Measurements from ENCODE around the gene WFIKKN1. TPM values are rescaled to one million over a fixed set of nuclear protein-coding genes. Genes with fewer than 3 reads are reported as not detected.

Gene WFIKKN1
- total RNA-seq, 1 donor from 2014 or later, result 0.56 TPM

DNA sequence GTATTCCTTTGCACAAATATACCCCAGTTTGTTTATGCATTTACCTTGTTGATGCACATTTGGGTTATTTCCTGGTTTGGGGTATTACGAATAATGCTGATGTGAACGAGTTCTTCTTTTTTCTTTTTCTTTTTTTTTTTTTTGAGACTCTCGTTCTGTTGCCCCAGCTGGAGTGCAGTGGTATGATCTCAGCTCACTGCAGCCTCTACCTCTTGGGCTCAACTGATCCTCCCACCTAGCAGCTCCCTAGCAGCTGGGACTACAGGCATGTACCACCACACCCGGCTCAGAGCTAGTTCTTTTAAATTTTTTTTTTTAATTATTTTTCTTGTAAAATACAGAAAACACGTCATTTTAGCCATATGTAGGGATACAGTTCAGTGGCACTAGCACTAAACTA, 26.9 kb upstream of the WFIKKN1 start:
- peaks cover 6% of the 10 kb centered on the region for H3K36me3 Mint-ChIP-seq (ENCODE audit: unreplicated experiment)
- TF ChIP-seq, protein P1, sequence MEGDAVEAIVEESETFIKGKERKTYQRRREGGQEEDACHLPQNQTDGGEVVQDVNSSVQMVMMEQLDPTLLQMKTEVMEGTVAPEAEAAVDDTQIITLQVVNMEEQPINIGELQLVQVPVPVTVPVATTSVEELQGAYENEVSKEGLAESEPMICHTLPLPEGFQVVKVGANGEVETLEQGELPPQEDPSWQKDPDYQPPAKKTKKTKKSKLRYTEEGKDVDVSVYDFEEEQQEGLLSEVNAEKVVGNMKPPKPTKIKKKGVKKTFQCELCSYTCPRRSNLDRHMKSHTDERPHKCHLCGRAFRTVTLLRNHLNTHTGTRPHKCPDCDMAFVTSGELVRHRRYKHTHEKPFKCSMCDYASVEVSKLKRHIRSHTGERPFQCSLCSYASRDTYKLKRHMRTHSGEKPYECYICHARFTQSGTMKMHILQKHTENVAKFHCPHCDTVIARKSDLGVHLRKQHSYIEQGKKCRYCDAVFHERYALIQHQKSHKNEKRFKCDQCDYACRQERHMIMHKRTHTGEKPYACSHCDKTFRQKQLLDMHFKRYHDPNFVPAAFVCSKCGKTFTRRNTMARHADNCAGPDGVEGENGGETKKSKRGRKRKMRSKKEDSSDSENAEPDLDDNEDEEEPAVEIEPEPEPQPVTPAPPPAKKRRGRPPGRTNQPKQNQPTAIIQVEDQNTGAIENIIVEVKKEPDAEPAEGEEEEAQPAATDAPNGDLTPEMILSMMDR (IDR thresholded peaks at IDR 0.05), result no peak
- no peak for DNase-seq (ENCODE audit: extremely low spot score, unreplicated experiment)
- H3K4me1 Mint-ChIP-seq (ENCODE audit: unreplicated experiment), result no peaks in the 10 kb centered on the region
- H3K4me3 Mint-ChIP-seq (ENCODE audit: unreplicated experiment), result no peak overlapping the region
- peaks cover 5% of the 10 kb centered on the region for H3K9me3 Mint-ChIP-seq (ENCODE audit: unreplicated experiment)
- no peaks in the 10 kb centered on the region for H3K27me3 Mint-ChIP-seq (ENCODE audit: unreplicated experiment)
- no peak overlapping the region for H3K27ac Mint-ChIP-seq (ENCODE audit: unreplicated experiment)

DNA sequence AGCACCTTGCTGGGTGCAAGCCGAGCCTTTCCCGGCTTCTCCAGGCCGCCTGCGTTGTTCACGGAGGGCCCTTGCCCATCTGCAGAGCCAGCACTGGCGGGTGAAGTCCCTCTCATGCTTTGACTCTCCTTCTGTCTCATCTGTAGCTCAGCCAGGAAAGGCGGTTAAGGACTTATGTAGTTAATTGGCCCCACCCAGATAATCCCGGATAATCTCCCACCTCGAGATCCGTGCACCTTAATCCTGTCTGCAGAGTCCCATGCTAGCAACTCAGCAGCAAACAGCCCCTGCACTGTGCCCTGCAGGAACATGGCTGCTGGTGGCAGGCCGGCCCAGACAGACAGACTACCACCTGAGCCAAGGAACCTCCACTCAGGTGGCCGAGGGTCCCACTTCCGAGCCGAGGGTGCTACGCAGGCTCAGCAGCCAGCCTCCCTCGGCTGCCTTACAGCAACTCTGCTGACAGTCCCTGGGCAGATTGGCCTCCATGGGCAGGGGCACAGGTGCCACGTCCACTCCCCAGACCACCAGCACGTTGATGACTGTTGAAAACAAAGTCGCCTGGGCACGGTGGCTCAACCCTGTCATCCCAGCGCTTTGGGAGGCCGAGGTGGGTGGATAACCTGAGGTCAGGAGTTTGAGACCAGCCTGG, 24.0 kb upstream of the WFIKKN1 start:
- Mint-ChIP-seq H3K9me3 (ENCODE audit: unreplicated experiment) (peaks cover 5% of the 10 kb centered on the region), H3K36me3 (ENCODE audit: unreplicated experiment) (peaks cover 4% of the 10 kb centered on the region), H3K27ac (ENCODE audit: unreplicated experiment) (no peak overlapping the region), H3K27me3 (ENCODE audit: unreplicated experiment) (no peaks in the 10 kb centered on the region), H3K4me3 (ENCODE audit: unreplicated experiment) (no peak overlapping the region), H3K4me1 (ENCODE audit: unreplicated experiment) (peaks cover 2% of the 10 kb centered on the region)
- no peak for DNase-seq (ENCODE audit: extremely low spot score, unreplicated experiment)
- TF ChIP-seq, protein P1 (IDR thresholded peaks at IDR 0.05), result no peak

DNA sequence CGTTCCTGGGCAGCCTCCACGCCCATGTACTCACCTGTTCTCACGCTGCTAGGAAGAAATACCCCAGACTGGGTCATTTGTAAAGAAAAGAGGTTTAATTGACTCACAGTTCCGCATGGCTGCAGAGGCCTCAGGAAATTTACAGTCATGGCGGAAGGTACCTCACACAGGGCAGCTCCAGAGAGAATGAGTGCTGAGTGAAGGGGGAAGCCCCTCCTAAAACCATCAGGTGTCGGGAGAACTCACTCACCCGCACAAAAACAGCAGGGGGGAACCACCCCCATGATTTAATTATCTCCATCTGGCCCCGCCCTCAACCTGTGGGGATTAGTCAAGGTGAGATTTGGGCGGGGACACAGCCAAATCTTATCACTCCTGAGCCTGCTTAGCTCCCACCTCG, 22.8 kb upstream of the WFIKKN1 start:
- Mint-ChIP-seq H3K27ac (ENCODE audit: unreplicated experiment) (no peak overlapping the region), H3K4me3 (ENCODE audit: unreplicated experiment) (no peak overlapping the region), H3K9me3 (ENCODE audit: unreplicated experiment) (peaks cover 5% of the 10 kb centered on the region), H3K27me3 (ENCODE audit: unreplicated experiment) (no peaks in the 10 kb centered on the region), H3K4me1 (ENCODE audit: unreplicated experiment) (peaks cover 2% of the 10 kb centered on the region), H3K36me3 (ENCODE audit: unreplicated experiment) (peaks cover 4% of the 10 kb centered on the region)
- no peak for DNase-seq (ENCODE audit: extremely low spot score, unreplicated experiment)
- TF ChIP-seq, protein P1 (IDR thresholded peaks at IDR 0.05), result no peak

DNA sequence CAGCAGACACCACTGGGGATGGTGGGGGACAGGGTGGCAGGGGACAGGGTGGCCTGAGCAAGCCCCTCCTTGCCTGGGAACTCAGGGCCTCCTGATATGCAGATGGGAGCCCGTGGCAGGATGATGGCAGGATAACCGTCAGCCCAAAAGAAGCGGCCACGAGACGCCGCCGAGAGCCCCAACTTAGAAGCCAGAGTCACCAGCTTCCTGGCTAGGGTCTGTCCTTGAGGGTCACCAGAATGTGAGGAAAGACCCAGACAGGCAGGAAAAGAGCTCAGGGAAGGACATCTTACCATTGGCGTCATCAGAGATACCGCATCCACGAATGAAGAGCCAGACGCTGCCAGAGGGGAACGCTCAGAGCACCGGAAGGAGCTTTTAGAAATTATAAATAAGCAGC, 21.5 kb upstream of the WFIKKN1 start:
- Mint-ChIP-seq H3K27me3 (ENCODE audit: unreplicated experiment) (no peaks in the 10 kb centered on the region), H3K27ac (ENCODE audit: unreplicated experiment) (no peak overlapping the region), H3K36me3 (ENCODE audit: unreplicated experiment) (peaks cover 4% of the 10 kb centered on the region), H3K4me1 (ENCODE audit: unreplicated experiment) (peaks cover 2% of the 10 kb centered on the region), H3K4me3 (ENCODE audit: unreplicated experiment) (no peak overlapping the region), H3K9me3 (ENCODE audit: unreplicated experiment) (peaks cover 5% of the 10 kb centered on the region)
- no peak for DNase-seq (ENCODE audit: extremely low spot score, unreplicated experiment)
- TF ChIP-seq, protein P1 (IDR thresholded peaks at IDR 0.05), result no peak

DNA sequence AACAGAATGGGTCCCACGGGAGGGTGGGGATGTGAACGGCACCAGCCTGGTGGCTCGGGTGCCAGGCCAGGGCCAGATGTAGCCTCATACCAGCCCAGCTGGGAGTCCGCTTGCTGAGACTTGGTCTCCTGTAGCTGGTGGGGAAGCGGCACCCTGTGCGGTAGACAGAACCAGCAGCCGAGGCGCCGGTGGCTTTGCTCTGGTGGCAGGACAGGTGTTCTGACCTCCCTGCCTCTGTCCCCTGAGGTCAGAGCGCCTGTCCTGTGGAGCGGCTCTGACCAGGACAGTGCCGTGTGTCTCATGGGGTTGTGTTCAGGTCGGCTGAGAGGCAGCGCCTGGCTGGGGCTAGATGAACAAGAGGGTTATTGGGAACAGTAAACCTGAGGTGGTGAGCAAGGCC, 20.8 kb upstream of the WFIKKN1 start:
- peaks cover 2% of the 10 kb centered on the region for H3K4me1 Mint-ChIP-seq (ENCODE audit: unreplicated experiment)
- H3K27me3 Mint-ChIP-seq (ENCODE audit: unreplicated experiment), result no peaks in the 10 kb centered on the region
- no peak overlapping the region for H3K27ac Mint-ChIP-seq (ENCODE audit: unreplicated experiment)
- TF ChIP-seq, protein P1 (IDR thresholded peaks at IDR 0.05), result no peak
- no peak overlapping the region for H3K4me3 Mint-ChIP-seq (ENCODE audit: unreplicated experiment)
- peaks cover 5% of the 10 kb centered on the region for H3K36me3 Mint-ChIP-seq (ENCODE audit: unreplicated experiment)
- peaks cover 5% of the 10 kb centered on the region for H3K9me3 Mint-ChIP-seq (ENCODE audit: unreplicated experiment)
- no peak for DNase-seq (ENCODE audit: extremely low spot score, unreplicated experiment)

Measured in osteocyte (in vitro differentiated cells).